ENCODE results near the gene SLC25A4. TPM values are rescaled to one million over a fixed set of nuclear protein-coding genes. Genes with fewer than 3 reads are reported as not detected.
A peak's percentile ranks its signal among the peaks of the same experiment; 100 is the strongest.

Gene SLC25A4
- total RNA-seq, 2 experiments from 2014 or later: 5.8 to 6.4 TPM

GRCh38 chr4:185128272-185129119 is 14.6 kb upstream of the SLC25A4 start:
- no peaks in the 10 kb centered on the region for H3K36me3 Mint-ChIP-seq
- H3K9me3 Mint-ChIP-seq (ENCODE audit: low read depth): no peaks in the 10 kb centered on the region
- H3K4me3 Mint-ChIP-seq: peak overlapping the region; percentile 60
- peaks cover 51% of the 10 kb centered on the region for H3K27me3 Mint-ChIP-seq
- H3K4me1 Mint-ChIP-seq: peaks cover 10% of the 10 kb centered on the region
- ATAC-seq (peak; percentile 80), DNase-seq (peak; percentile 48)
- CTCF ChIA-PET: interaction anchor here (0.9 to 1.5 kb wide), 7 partner anchors 8 to 89 kb away, joined by 3 to 6 read pairs (median 3); partner anchors contain the start of gene SLC25A4
- no peak overlapping the region for H3K27ac Mint-ChIP-seq

GRCh38 chr4:185134307-185134869 is 8.7 kb upstream of the SLC25A4 start:
- H3K4me3 Mint-ChIP-seq: no peak overlapping the region
- H3K4me1 Mint-ChIP-seq: no peaks in the 10 kb centered on the region
- CTCF ChIA-PET: interaction anchor here (0.8 to 3.0 kb wide), 17 partner anchors 9 to 486 kb away, joined by 3 to 53 read pairs (median 5); partner anchors contain the start of genes HELT and SLC25A4
- DNase-seq: no peak
- peaks cover 27% of the 10 kb centered on the region for H3K27me3 Mint-ChIP-seq
- no peaks in the 10 kb centered on the region for H3K36me3 Mint-ChIP-seq
- H3K27ac Mint-ChIP-seq: no peak overlapping the region
- no peaks in the 10 kb centered on the region for H3K9me3 Mint-ChIP-seq (ENCODE audit: low read depth)
- peak; percentile 66 for ATAC-seq

- Mint-ChIP-seq H3K9me3 (ENCODE audit: low read depth) (no peaks in the 10 kb centered on the region), H3K27ac (no peak overlapping the region), H3K27me3 (peaks cover 28% of the 10 kb centered on the region), H3K4me1 (peaks cover 2% of the 10 kb centered on the region), H3K4me3 (no peak overlapping the region), H3K36me3 (no peaks in the 10 kb centered on the region)
- ATAC-seq (no peak), DNase-seq (no peak)
- CTCF ChIA-PET: interaction anchor here (1.2 kb wide), 1 partner anchor 9 kb away, joined by 3 read pairs; no protein-coding TSS in a partner anchor
Measured at GRCh38 chr4:185137233-185137925, 5.7 kb upstream of the SLC25A4 start.

- Mint-ChIP-seq H3K4me1 (peaks cover 4% of the 10 kb centered on the region), H3K4me3 (no peak overlapping the region), H3K27ac (no peak overlapping the region), H3K27me3 (peaks cover 28% of the 10 kb centered on the region), H3K36me3 (no peaks in the 10 kb centered on the region), H3K9me3 (ENCODE audit: low read depth) (no peaks in the 10 kb centered on the region)
- DNase-seq (no peak), ATAC-seq (no peak)
- CTCF ChIA-PET: no interaction called here
Measured at GRCh38 chr4:185138161-185138560, 4.9 kb upstream of the SLC25A4 start.

GRCh38 chr4:185139736-185140135 is 3.3 kb upstream of the SLC25A4 start:
- no peak for DNase-seq
- Mint-ChIP-seq H3K27ac (no peak overlapping the region), H3K4me1 (peaks cover 12% of the 10 kb centered on the region), H3K9me3 (ENCODE audit: low read depth) (no peaks in the 10 kb centered on the region), H3K27me3 (peaks cover 29% of the 10 kb centered on the region), H3K4me3 (no peak overlapping the region), H3K36me3 (no peaks in the 10 kb centered on the region)
- CTCF ChIA-PET: interaction anchor here (0.6 to 2.3 kb wide), 3 partner anchors 11 to 128 kb away, joined by 3 to 6 read pairs (median 5); no protein-coding TSS in a partner anchor
- ATAC-seq: no peak

- H3K36me3 Mint-ChIP-seq: no peaks in the 10 kb centered on the region
- peaks cover 12% of the 10 kb centered on the region for H3K4me1 Mint-ChIP-seq
- H3K27ac Mint-ChIP-seq: no peak overlapping the region
- CTCF ChIA-PET: interaction anchor here (0.9 to 2.6 kb wide), 8 partner anchors 8 to 101 kb away, joined by 3 to 17 read pairs (median 4); no protein-coding TSS in a partner anchor
- H3K27me3 Mint-ChIP-seq: peaks cover 29% of the 10 kb centered on the region
- DNase-seq: no peak
- no peak for ATAC-seq
- H3K9me3 Mint-ChIP-seq (ENCODE audit: low read depth): no peaks in the 10 kb centered on the region
- no peak overlapping the region for H3K4me3 Mint-ChIP-seq
Measured at GRCh38 chr4:185141777-185142176, 1.3 kb upstream of the SLC25A4 start.

- CTCF ChIA-PET: interaction anchor here (0.6 to 2.6 kb wide), 18 partner anchors 8 to 291 kb away, joined by 3 to 17 read pairs (median 4); partner anchors contain the start of gene SNX25
- DNase-seq: no peak
- no peaks in the 10 kb centered on the region for H3K36me3 Mint-ChIP-seq
- no peaks in the 10 kb centered on the region for H3K9me3 Mint-ChIP-seq (ENCODE audit: low read depth)
- peak; percentile 10 for ATAC-seq
- H3K27ac Mint-ChIP-seq: no peak overlapping the region
- H3K27me3 Mint-ChIP-seq: peaks cover 29% of the 10 kb centered on the region
- H3K4me3 Mint-ChIP-seq: peak overlapping the region; percentile 73
- H3K4me1 Mint-ChIP-seq: peaks cover 12% of the 10 kb centered on the region
Measured at GRCh38 chr4:185142564-185142911, 528 bp upstream of the SLC25A4 start.

GRCh38 chr4:185143601-185143969 is 519 bp downstream of the SLC25A4 start:
- ATAC-seq (no peak), DNase-seq (no peak)
- Mint-ChIP-seq H3K4me3 (peak overlapping the region; percentile 73), H3K27ac (no peak overlapping the region), H3K27me3 (peaks cover 27% of the 10 kb centered on the region), H3K4me1 (peaks cover 12% of the 10 kb centered on the region), H3K9me3 (ENCODE audit: low read depth) (no peaks in the 10 kb centered on the region), H3K36me3 (no peaks in the 10 kb centered on the region)
- CTCF ChIA-PET: interaction anchor here (0.8 to 2.6 kb wide), 15 partner anchors 9 to 292 kb away, joined by 3 to 17 read pairs (median 4); partner anchors contain the start of gene SNX25

- H3K27me3 Mint-ChIP-seq: peaks cover 19% of the 10 kb centered on the region
- H3K36me3 Mint-ChIP-seq: no peaks in the 10 kb centered on the region
- no peaks in the 10 kb centered on the region for H3K9me3 Mint-ChIP-seq (ENCODE audit: low read depth)
- DNase-seq (no peak), ATAC-seq (no peak)
- H3K27ac Mint-ChIP-seq: no peak overlapping the region
- H3K4me1 Mint-ChIP-seq: peaks cover 12% of the 10 kb centered on the region
- H3K4me3 Mint-ChIP-seq: no peak overlapping the region
- CTCF ChIA-PET: interaction anchor here (1.5 kb wide), 1 partner anchor 10 kb away, joined by 5 read pairs; no protein-coding TSS in a partner anchor
Measured at GRCh38 chr4:185144601-185145240, 1.7 kb downstream of the SLC25A4 start.

GRCh38 chr4:185145572-185145971 is 2.5 kb downstream of the SLC25A4 start:
- Mint-ChIP-seq H3K9me3 (ENCODE audit: low read depth) (no peaks in the 10 kb centered on the region), H3K27ac (no peak overlapping the region), H3K4me1 (peaks cover 15% of the 10 kb centered on the region), H3K4me3 (no peak overlapping the region), H3K27me3 (peaks cover 18% of the 10 kb centered on the region), H3K36me3 (no peaks in the 10 kb centered on the region)
- no peak for DNase-seq
- ATAC-seq: no peak
- CTCF ChIA-PET: interaction anchor here (1.2 to 1.5 kb wide), 2 partner anchors 11 to 38 kb away, joined by 3 to 5 read pairs; no protein-coding TSS in a partner anchor

GRCh38 chr4:185149392-185149791 is 6.3 kb downstream of the SLC25A4 start:
- DNase-seq (no peak), ATAC-seq (no peak)
- no peaks in the 10 kb centered on the region for H3K27me3 Mint-ChIP-seq
- no peak overlapping the region for H3K27ac Mint-ChIP-seq
- peaks cover 6% of the 10 kb centered on the region for H3K36me3 Mint-ChIP-seq
- H3K4me1 Mint-ChIP-seq: peaks cover 4% of the 10 kb centered on the region
- CTCF ChIA-PET: no interaction called here
- H3K9me3 Mint-ChIP-seq (ENCODE audit: low read depth): no peaks in the 10 kb centered on the region
- H3K4me3 Mint-ChIP-seq: no peak overlapping the region

- Mint-ChIP-seq H3K9me3 (ENCODE audit: low read depth) (no peaks in the 10 kb centered on the region), H3K36me3 (peaks cover 10% of the 10 kb centered on the region), H3K27ac (no peak overlapping the region), H3K4me3 (no peak overlapping the region), H3K27me3 (no peaks in the 10 kb centered on the region), H3K4me1 (peaks cover 4% of the 10 kb centered on the region)
- CTCF ChIA-PET: interaction anchor here (1.3 to 1.4 kb wide), 2 partner anchors 9 to 36 kb away, joined by 3 to 4 read pairs; no protein-coding TSS in a partner anchor
- DNase-seq (no peak), ATAC-seq (no peak)
Measured at GRCh38 chr4:185151296-185151695, 8.2 kb downstream of the SLC25A4 start.

All from activated CD8-positive, alpha-beta memory T cell treated with anti-CD3 and anti-CD28 coated beads, Interleukin-2, amount 10 ng/mL, durations not matched to agents 7 days and 5 days (primary cell).